ENCODE data around the gene ATP5PO.

Gene ATP5PO

DNA sequence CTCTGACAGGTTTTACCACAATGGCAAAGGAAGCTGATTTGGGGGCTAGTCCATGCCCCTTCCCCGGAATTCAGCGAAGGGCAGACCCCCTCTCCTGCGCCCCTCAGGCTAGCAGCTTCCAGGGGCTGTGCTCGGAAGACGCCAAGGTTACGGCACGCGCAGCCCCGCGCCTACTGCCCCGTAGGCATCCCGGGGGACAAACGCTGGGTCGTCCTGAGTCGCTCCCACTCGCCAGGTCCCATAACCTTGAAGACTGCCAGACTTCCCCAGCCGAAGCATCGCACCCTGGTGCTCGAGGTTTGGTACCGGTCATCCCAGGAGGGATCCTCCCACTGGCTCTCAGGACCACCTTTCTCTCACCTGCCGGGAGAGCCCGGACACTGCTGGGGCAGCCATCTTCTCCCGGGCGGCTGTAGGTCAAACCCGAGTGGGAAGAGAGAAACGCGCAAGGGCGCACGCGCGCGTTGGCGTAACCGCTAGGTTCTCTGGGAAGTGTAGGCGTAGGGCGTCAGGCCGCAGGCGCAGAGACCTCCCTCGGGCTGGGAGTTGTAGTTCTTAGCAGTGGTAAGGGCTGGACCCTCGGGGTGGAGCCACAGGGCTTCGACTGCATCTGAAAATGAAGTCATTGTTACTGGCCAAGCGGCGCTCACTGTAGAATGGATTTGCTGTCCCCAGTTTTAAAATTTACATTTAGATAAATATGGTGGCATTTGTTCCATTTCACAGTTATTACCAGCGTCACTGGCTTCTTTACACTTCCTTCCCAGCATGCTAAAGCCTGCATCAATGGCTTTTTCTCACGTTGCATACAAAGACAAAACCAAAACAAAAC is at the start of gene ATP5PO:
TSS of gene ATP5PO (minus strand) at position 437 of the 832 bp plus-strand sequence. CDS start at position 396, 41 bp downstream.
- DNase-seq (ENCODE audit: insufficient read length, low spot score) (peak; percentile 59), FAIRE-seq (no peak)
- no peak for TF ChIP-seq CTCF (IDR thresholded peaks at IDR 0.05; ENCODE audit: insufficient read depth, missing control alignments)

- FAIRE-seq (no peak), DNase-seq (ENCODE audit: insufficient read length, low spot score) (no peak)
- TF ChIP-seq CTCF (IDR thresholded peaks at IDR 0.05; ENCODE audit: insufficient read depth, missing control alignments) = no peak
Measured at GRCh38 chr21:33964706-33965325, 49.2 kb upstream of the ATP5PO start.

DNA sequence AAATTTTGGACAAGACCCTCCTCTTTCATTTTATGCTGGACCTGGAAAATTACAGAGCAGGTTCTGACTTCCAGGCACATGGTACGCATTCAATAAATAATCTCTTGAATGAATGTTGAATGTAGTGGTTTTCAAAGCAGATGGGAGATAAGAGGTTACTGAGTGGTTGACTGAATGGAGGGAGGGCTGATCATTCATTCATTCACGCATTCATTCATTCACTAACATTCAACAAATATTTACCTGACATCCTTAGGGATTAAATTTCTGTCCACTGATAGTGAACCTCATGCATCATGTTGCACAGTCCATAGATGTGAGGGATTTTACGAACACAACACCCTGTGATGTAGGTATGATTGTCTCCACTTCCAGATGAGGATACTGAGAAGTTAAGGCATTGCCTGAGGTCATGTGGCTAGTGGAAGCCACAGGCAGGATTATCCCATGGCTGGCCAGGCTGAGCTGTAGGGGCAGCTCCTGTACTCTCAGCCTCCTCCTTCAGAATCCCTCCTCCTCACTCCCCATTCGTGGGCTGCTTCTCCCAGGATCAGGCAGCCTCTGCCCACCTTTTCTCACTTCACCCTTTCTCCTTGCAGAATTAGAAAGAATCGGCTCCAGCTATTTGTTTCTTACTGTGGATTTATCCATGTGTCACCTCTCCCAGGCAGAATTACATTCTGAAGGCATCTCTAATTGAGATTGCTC is 48.4 kb upstream of the ATP5PO start:
- no peak for TF ChIP-seq CTCF (IDR thresholded peaks at IDR 0.05; ENCODE audit: insufficient read depth, missing control alignments)
- FAIRE-seq (no peak), DNase-seq (ENCODE audit: insufficient read length, low spot score) (no peak)

- no peak for TF ChIP-seq CTCF (IDR thresholded peaks at IDR 0.05; ENCODE audit: insufficient read depth, missing control alignments)
- FAIRE-seq (no peak), DNase-seq (ENCODE audit: insufficient read length, low spot score) (no peak)
Measured at GRCh38 chr21:33962290-33962689, 46.7 kb upstream of the ATP5PO start.

DNA sequence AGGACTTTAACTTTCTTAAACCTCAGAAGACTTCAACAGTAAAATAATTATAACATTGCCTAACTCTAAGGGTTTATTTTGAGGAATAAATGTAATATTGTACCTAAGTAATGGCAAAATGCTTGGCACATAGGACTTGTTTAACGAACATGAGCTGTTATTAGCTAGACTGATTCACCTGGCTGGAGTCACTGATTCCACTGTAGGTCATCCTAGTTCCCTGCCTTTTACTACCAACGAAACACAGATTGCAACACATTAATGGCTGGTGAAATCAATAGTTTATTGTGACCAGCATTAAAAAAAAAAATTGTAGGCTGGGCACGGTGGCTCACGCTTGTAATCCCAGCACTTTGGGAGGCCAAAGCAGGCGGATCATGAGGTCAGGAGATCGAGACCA is 45.5 kb upstream of the ATP5PO start:
- TF ChIP-seq CTCF (IDR thresholded peaks at IDR 0.05; ENCODE audit: insufficient read depth, missing control alignments) = no peak
- DNase-seq (ENCODE audit: insufficient read length, low spot score) = no peak
- FAIRE-seq = no peak

- DNase-seq (ENCODE audit: insufficient read length, low spot score) = no peak
- FAIRE-seq = no peak
- no peak for TF ChIP-seq CTCF (IDR thresholded peaks at IDR 0.05; ENCODE audit: insufficient read depth, missing control alignments)
Measured at GRCh38 chr21:33959680-33960079, 44.1 kb upstream of the ATP5PO start.

Measured in D721Med (cell line).